SK-N-SH treated with all-trans-retinoic acid at 6 μM for 48 hours (cell line): ENCODE measurements around the gene TTF2.

Source experiments
- ATAC-seq: fragments of 200-7000 bp; cut with Tn5 transposase; 3 replicates; pipeline ENCODE4 v1.9.1; 2020; ENCODE audit warnings: mild to moderate bottlenecking, moderate library complexity
- ARNTL ChIP-seq: fragments of 450-650 bp; formaldehyde crosslinking; IDR thresholded peaks from 2 replicates; pipeline ENCODE4 v1.5.0; 2020; ENCODE audit warnings: low read depth, mild to moderate bottlenecking, moderate library complexity, borderline replicate concordance
- BACH2 ChIP-seq: fragments of 250-450 bp; sonication (Bioruptor Pico); IDR thresholded peaks from 2 replicates; pipeline ENCODE4 v1.9.0; 2021; ENCODE audit warnings: mild to moderate bottlenecking, borderline replicate concordance
- CSDC2 ChIP-seq: fragments of 250-450 bp; sonication (Bioruptor Pico); IDR thresholded peaks from 2 replicates; pipeline ENCODE4 v1.5.0; 2020; ENCODE audit warnings: mild to moderate bottlenecking, moderate library complexity
- ESRRG ChIP-seq: fragments of 250-450 bp; sonication (Bioruptor Pico); IDR thresholded peaks from 2 replicates; pipeline ENCODE4 v1.6.1; 2021; ENCODE audit warnings: mild to moderate bottlenecking
- GLIS3 ChIP-seq: fragments of 250-450 bp; sonication (Bioruptor Pico); IDR thresholded peaks from 2 replicates; pipeline ENCODE4 v1.5.0; 2020; ENCODE audit warnings: mild to moderate bottlenecking, moderate library complexity
- ISL1 ChIP-seq: fragments of 250-450 bp; sonication (Bioruptor Pico); IDR thresholded peaks from 2 replicates; pipeline ENCODE4 v2.1.2; 2022; ENCODE audit warnings: mild to moderate bottlenecking, moderate library complexity
- PPARA ChIP-seq: fragments of 250-450 bp; sonication (Bioruptor Pico); IDR thresholded peaks from 2 replicates; pipeline ENCODE4 v1.5.0; 2020; ENCODE audit warnings: mild to moderate bottlenecking, borderline replicate concordance
- RARB ChIP-seq: fragments of 250-450 bp; sonication (Bioruptor Pico); IDR thresholded peaks from 2 replicates; pipeline ENCODE4 v1.8.0; 2021; ENCODE audit warnings: mild to moderate bottlenecking, moderate library complexity
- SNAI2 ChIP-seq: fragments of 250-450 bp; sonication (Bioruptor Pico); IDR thresholded peaks from 2 replicates; pipeline ENCODE4 v1.5.0; 2020; ENCODE audit warnings: mild to moderate bottlenecking, moderate library complexity
- TCF4 ChIP-seq: fragments of 250-450 bp; sonication (Bioruptor Pico); IDR thresholded peaks from 2 replicates; pipeline ENCODE4 v1.8.0; 2021; ENCODE audit warnings: mild to moderate bottlenecking, moderate library complexity, borderline replicate concordance
- TOX ChIP-seq: fragments of 250-450 bp; sonication (Bioruptor Pico); IDR thresholded peaks from 2 replicates; pipeline ENCODE4 v1.8.0; 2021; ENCODE audit warnings: mild to moderate bottlenecking, moderate library complexity, borderline replicate concordance
- ZC3H10 ChIP-seq: fragments of 250-450 bp; sonication (Bioruptor Pico); IDR thresholded peaks from 2 replicates; pipeline ENCODE4 v1.5.1; 2021; ENCODE audit warnings: mild to moderate bottlenecking, moderate library complexity
- ZFP3 ChIP-seq: fragments of 250-450 bp; sonication (Bioruptor Pico); IDR thresholded peaks from 2 replicates; pipeline ENCODE4 v1.5.0; 2020; ENCODE audit warnings: mild to moderate bottlenecking, moderate library complexity
- ZFP30 ChIP-seq: fragments of 450-650 bp; formaldehyde crosslinking; IDR thresholded peaks from 2 replicates; pipeline ENCODE4 v1.5.0; 2022; ENCODE audit warnings: mild to moderate bottlenecking, moderate library complexity
- ZNF565 ChIP-seq: fragments of 450-650 bp; formaldehyde crosslinking; conservative IDR thresholded peaks from 2 replicates; pipeline ENCODE4 v1.5.0; 2020; ENCODE audit warnings: low read depth, mild to moderate bottlenecking, moderate library complexity
- ZNF8 ChIP-seq: fragments of 450-650 bp; formaldehyde crosslinking; IDR thresholded peaks from 2 replicates; pipeline ENCODE4 v1.5.0; 2020; ENCODE audit warnings: mild to moderate bottlenecking, moderate library complexity
- TF ChIP-seq, protein P1 (sequence below): fragments of 250-450 bp; sonication (Bioruptor Pico); IDR thresholded peaks from 2 replicates; pipeline ENCODE4 v1.8.0; 2020; ENCODE audit warnings: mild to moderate bottlenecking, moderate library complexity, borderline replicate concordance
- TF ChIP-seq, protein P2 (sequence below): fragments of 250-450 bp; sonication (Bioruptor Pico); IDR thresholded peaks from 2 replicates; pipeline ENCODE4 v1.5.1; 2021; ENCODE audit warnings: mild to moderate bottlenecking, moderate library complexity
- TF ChIP-seq, protein P3 (sequence below): fragments of 250-450 bp; sonication (Bioruptor Pico); IDR thresholded peaks from 2 replicates; pipeline ENCODE4 v1.8.0; 2021; ENCODE audit warnings: low read depth, mild to moderate bottlenecking, moderate library complexity, borderline replicate concordance
- TF ChIP-seq, protein P4 (sequence below): fragments of 250-450 bp; sonication (Bioruptor Pico); IDR thresholded peaks from 2 replicates; pipeline ENCODE4 v1.5.1; 2020; ENCODE audit warnings: low read depth, mild to moderate bottlenecking, moderate library complexity
- TF ChIP-seq, protein P5 (sequence below): fragments of 250-450 bp; sonication (Bioruptor Pico); IDR thresholded peaks from 2 replicates; pipeline ENCODE4 v1.5.0; 2020; ENCODE audit warnings: mild to moderate bottlenecking, moderate library complexity

Gene TTF2

DNA sequence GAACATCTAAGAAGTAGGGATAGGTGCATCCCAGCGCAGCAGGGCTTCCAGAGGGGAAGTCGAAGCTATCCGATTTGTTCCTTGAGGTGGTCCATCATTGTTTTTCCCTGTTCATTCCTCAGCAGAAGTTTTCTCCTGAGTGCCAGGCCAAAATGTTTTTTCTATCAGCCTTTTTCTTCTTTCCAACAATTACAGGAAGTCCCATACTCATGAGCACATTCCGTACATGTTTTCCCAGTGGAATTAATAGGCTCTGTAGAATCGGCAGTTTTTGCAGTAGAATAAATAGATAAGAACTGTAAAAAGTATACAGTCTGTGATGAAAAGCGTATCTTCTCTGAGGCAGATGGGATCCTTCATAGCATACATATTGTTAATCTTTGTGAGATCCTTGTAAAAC lies 33.8 kb upstream of the TTF2 start (continued):
- TF ChIP-seq, protein P1, sequence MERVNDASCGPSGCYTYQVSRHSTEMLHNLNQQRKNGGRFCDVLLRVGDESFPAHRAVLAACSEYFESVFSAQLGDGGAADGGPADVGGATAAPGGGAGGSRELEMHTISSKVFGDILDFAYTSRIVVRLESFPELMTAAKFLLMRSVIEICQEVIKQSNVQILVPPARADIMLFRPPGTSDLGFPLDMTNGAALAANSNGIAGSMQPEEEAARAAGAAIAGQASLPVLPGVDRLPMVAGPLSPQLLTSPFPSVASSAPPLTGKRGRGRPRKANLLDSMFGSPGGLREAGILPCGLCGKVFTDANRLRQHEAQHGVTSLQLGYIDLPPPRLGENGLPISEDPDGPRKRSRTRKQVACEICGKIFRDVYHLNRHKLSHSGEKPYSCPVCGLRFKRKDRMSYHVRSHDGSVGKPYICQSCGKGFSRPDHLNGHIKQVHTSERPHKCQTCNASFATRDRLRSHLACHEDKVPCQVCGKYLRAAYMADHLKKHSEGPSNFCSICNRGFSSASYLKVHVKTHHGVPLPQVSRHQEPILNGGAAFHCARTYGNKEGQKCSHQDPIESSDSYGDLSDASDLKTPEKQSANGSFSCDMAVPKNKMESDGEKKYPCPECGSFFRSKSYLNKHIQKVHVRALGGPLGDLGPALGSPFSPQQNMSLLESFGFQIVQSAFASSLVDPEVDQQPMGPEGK, result no peak
- TF ChIP-seq ZC3H10 (CRISPR knock-in tag) (no peak), RARB (CRISPR knock-in tag) (no peak), ESRRG (CRISPR knock-in tag) (no peak), ZNF8 (no peak), ARNTL (no peak), SNAI2 (no peak)

DNA sequence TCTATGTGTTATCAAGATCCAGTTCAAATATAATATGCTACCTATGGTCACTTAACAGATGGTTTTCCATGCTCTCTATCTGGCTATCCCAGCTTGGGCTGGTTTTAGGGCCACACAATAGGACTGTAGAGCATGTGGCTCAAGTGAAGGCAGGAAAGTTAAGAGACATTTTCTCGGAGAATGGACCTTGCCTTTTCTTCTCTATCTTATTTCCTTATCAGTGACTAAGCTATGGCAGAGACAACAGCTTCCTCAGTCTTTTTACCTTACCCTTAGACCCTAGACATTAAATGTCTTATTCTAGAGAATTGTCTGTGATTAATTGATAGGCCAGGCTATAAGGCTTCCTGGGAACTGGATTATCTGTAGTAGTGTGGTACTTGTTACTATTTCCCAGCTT lies 30.4 kb upstream of the TTF2 start:
- no peak for ATAC-seq
- TF ChIP-seq SNAI2, result no peak
- TF ChIP-seq, protein P1, result no peak
- TF ChIP-seq TCF4, result no peak
- TF ChIP-seq ESRRG (CRISPR knock-in tag), result no peak
- TF ChIP-seq, protein P2, sequence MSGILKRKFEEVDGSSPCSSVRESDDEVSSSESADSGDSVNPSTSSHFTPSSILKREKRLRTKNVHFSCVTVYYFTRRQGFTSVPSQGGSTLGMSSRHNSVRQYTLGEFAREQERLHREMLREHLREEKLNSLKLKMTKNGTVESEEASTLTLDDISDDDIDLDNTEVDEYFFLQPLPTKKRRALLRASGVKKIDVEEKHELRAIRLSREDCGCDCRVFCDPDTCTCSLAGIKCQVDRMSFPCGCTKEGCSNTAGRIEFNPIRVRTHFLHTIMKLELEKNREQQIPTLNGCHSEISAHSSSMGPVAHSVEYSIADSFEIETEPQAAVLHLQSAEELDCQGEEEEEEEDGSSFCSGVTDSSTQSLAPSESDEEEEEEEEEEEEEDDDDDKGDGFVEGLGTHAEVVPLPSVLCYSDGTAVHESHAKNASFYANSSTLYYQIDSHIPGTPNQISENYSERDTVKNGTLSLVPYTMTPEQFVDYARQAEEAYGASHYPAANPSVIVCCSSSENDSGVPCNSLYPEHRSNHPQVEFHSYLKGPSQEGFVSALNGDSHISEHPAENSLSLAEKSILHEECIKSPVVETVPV (CRISPR knock-in tag), result no peak
- TF ChIP-seq, protein P3, sequence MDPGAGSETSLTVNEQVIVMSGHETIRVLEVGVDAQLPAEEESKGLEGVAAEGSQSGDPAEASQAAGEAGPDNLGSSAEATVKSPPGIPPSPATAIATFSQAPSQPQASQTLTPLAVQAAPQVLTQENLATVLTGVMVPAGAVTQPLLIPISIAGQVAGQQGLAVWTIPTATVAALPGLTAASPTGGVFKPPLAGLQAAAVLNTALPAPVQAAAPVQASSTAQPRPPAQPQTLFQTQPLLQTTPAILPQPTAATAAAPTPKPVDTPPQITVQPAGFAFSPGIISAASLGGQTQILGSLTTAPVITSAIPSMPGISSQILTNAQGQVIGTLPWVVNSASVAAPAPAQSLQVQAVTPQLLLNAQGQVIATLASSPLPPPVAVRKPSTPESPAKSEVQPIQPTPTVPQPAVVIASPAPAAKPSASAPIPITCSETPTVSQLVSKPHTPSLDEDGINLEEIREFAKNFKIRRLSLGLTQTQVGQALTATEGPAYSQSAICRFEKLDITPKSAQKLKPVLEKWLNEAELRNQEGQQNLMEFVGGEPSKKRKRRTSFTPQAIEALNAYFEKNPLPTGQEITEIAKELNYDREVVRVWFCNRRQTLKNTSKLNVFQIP (CRISPR knock-in tag), result no peak
- no peak for TF ChIP-seq ZFP3 (CRISPR knock-in tag)
- TF ChIP-seq ARNTL, result no peak

DNA sequence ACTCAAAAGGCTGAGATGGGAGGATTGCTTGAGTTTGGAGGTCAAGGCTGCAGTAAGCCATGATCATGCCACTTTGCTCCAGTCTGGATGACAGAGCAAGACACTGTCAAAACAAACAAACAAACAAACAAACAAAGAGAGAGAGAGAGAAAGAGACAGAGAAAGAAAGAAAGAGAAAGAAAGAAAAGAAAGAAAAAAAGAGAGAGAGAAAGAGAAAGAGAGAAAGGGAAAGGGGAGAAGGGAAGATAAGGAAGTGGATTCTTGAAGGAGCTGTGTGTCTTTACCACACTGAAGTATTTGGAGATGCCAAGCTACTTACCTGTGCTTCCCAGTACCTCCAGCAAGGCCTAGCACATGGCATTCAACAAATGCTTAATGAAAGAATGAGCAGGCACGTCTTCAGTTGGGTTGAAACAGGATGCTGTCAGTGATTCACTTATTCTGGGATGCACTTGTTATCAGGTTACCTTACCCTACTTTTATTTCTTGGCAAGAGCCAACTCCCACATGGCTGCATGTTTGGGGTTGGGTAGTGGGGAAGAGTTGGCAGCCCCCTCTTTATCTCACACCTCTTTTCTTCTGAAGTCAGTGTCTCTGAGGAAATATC lies 29.8 kb upstream of the TTF2 start:
- ATAC-seq, result no peak
- TF ChIP-seq ISL1 (CRISPR knock-in tag), result no peak
- no peak for TF ChIP-seq ESRRG (CRISPR knock-in tag)
- no peak for TF ChIP-seq ZNF8
- TF ChIP-seq TCF4, result no peak

DNA sequence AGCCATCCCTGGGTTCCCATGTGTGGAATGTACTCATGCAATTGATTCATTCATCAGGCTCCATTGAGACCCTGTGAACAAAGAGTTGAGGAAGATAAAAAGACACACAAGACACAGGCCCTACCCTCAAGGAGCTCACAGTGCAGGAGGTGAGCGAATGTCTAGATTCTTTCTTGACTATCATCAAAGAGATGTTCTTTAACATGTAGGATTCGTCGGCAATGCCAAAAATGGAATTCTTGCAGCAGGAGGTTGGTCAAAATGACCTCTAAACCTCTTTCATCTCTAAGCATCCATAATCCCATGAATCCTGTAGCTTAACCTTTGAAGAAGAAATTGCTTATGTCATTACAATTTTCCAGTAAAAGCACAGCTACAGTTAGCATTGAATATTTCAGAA lies 27.9 kb upstream of the TTF2 start:
- no peak for TF ChIP-seq ESRRG (CRISPR knock-in tag)
- TF ChIP-seq TOX (CRISPR knock-in tag), result no peak
- no peak for TF ChIP-seq SNAI2
- no peak for TF ChIP-seq ARNTL
- TF ChIP-seq CSDC2 (CRISPR knock-in tag), result no peak
- no peak for TF ChIP-seq ZNF8
- no peak for ATAC-seq

DNA sequence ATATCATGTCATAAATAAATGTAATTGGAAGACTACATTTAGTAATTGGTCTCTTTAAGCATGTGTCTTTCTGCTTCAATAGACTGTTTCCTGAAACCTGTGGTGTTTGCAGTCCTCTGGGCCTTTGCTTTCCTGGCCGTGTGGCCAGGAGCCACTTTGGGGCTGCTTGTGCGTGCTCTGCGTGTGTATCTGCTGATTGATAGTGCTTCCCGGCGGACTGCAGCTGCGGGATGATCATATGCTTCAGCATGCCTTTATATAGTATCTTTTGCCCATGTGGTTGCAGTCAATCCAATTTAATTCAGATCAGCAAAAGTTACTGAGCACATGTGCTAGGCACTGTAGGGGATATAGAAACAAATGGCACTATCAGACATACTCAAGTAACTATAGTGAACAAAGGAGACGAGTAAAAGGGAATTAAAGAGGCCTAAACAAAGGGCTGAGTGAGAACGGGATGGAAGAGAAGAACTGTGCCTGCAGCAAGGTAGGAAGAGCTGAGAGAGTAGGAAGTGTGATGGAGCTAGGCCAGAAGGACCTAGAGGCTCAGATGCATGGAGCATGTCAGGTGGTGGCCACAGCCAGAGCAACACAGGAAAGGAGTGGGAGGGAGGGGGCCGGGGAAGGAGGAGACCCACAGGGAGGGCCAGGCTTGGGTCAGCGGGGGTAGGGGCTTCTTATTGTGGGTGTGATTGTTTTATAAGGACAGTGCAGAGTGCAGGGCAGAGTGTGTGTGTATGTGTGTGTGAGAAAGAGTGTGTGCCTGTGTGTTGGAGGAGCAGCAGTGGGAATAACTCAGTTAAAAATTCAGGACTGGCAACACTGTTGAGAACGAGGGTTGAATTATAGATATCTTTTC lies 27.2 kb upstream of the TTF2 start:
- TF ChIP-seq, protein P4, sequence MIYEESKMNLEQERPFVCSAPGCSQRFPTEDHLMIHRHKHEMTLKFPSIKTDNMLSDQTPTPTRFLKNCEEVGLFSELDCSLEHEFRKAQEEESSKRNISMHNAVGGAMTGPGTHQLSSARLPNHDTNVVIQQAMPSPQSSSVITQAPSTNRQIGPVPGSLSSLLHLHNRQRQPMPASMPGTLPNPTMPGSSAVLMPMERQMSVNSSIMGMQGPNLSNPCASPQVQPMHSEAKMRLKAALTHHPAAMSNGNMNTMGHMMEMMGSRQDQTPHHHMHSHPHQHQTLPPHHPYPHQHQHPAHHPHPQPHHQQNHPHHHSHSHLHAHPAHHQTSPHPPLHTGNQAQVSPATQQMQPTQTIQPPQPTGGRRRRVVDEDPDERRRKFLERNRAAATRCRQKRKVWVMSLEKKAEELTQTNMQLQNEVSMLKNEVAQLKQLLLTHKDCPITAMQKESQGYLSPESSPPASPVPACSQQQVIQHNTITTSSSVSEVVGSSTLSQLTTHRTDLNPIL (CRISPR knock-in tag), result no peak
- TF ChIP-seq, protein P5, sequence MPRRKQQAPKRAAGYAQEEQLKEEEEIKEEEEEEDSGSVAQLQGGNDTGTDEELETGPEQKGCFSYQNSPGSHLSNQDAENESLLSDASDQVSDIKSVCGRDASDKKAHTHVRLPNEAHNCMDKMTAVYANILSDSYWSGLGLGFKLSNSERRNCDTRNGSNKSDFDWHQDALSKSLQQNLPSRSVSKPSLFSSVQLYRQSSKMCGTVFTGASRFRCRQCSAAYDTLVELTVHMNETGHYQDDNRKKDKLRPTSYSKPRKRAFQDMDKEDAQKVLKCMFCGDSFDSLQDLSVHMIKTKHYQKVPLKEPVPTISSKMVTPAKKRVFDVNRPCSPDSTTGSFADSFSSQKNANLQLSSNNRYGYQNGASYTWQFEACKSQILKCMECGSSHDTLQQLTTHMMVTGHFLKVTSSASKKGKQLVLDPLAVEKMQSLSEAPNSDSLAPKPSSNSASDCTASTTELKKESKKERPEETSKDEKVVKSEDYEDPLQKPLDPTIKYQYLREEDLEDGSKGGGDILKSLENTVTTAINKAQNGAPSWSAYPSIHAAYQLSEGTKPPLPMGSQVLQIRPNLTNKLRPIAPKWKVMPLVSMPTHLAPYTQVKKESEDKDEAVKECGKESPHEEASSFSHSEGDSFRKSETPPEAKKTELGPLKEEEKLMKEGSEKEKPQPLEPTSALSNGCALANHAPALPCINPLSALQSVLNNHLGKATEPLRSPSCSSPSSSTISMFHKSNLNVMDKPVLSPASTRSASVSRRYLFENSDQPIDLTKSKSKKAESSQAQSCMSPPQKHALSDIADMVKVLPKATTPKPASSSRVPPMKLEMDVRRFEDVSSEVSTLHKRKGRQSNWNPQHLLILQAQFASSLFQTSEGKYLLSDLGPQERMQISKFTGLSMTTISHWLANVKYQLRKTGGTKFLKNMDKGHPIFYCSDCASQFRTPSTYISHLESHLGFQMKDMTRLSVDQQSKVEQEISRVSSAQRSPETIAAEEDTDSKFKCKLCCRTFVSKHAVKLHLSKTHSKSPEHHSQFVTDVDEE (CRISPR knock-in tag), result no peak
- TF ChIP-seq ZFP30 (no peak), TCF4 (no peak), ZNF565 (no peak), BACH2 (CRISPR knock-in tag) (no peak), PPARA (CRISPR knock-in tag) (no peak), GLIS3 (CRISPR knock-in tag) (no peak)
- no peak for ATAC-seq
